WTC11 (cell line): Measurements from ENCODE around the gene SMYD3. TPM values are rescaled to one million over a fixed set of nuclear protein-coding genes. Genes with fewer than 3 reads are reported as not detected.

Source experiments
- ATAC-seq: fragments of 200-7000 bp; cut with Tn5 transposase; 2 replicates; pipeline ENCODE4 v1.10.0; 2021; ENCODE audit warnings: mild to moderate bottlenecking, moderate library complexity
- CTCF ChIA-PET: fragments of 300-600 bp; sonication (Branson Sonifier 250); formaldehyde crosslinking; loops from one replicate; lab custom pipeline; 2021; ENCODE audit warnings: antibody characterized with exemption; lab: Charles Lee
- POLR2A ChIA-PET: fragments of 350-600 bp; sonication (Branson Sonifier 250); formaldehyde crosslinking; loops from one replicate; lab custom pipeline; 2021; ENCODE audit warnings: antibody characterized with exemption; lab: Charles Lee
- DNase-seq: peaks from one replicate; pipeline ENCODE4 v3.0.0; 2021; ENCODE audit warnings: low spot score
- H3K27ac Mint-ChIP-seq: 2 replicates; pipeline ENCODE4 v1.8.0; 2021; ENCODE audit warnings: mixed read lengths
- H3K27me3 Mint-ChIP-seq: 2 replicates; pipeline ENCODE4 v1.8.0; 2021; ENCODE audit warnings: low read depth, mild to moderate bottlenecking, moderate library complexity, mixed read lengths
- H3K36me3 Mint-ChIP-seq: 2 replicates; pipeline ENCODE4 v1.8.0; 2021; ENCODE audit warnings: mixed read lengths
- H3K4me1 Mint-ChIP-seq: 2 replicates; pipeline ENCODE4 v1.8.0; 2022; ENCODE audit warnings: mixed read lengths
- H3K4me3 Mint-ChIP-seq: 2 replicates; pipeline ENCODE4 v1.8.0; 2021; ENCODE audit warnings: mild to moderate bottlenecking, moderate library complexity, mixed read lengths
- H3K9me3 Mint-ChIP-seq: 2 replicates; pipeline ENCODE4 v1.8.0; 2021; ENCODE audit warnings: mixed read lengths
- ARID4B ChIP-seq: sonication (generic); formaldehyde crosslinking; IDR thresholded peaks from 2 replicates; pipeline ENCODE4 v1.8.0; 2023; ENCODE audit warnings: missing genetic modification reagents, mild to moderate bottlenecking, borderline replicate concordance
- ERG ChIP-seq: fragments of 250-450 bp; sonication (Bioruptor Pico); IDR thresholded peaks from 2 replicates; pipeline ENCODE4 v1.8.0; 2021; ENCODE audit warnings: mild to moderate bottlenecking
- IRF2 ChIP-seq: sonication (generic); formaldehyde crosslinking; IDR thresholded peaks from 2 replicates; pipeline ENCODE4 v1.8.0; 2022; ENCODE audit warnings: low read depth, missing genetic modification reagents, borderline replicate concordance
- NR3C1 ChIP-seq: sonication (generic); formaldehyde crosslinking; conservative IDR thresholded peaks from 2 replicates; pipeline ENCODE4 v1.8.1; 2023; ENCODE audit warnings: low read depth, mild to moderate bottlenecking, missing genetic modification reagents
- RELA ChIP-seq: sonication (generic); formaldehyde crosslinking; IDR thresholded peaks from 2 replicates; pipeline ENCODE4 v1.8.1; 2022; ENCODE audit warnings: missing genetic modification reagents, mild to moderate bottlenecking, borderline replicate concordance
- ZNF138 ChIP-seq: sonication (generic); formaldehyde crosslinking; conservative IDR thresholded peaks from 2 replicates; pipeline ENCODE4 v1.8.1; 2022; ENCODE audit warnings: mild to moderate bottlenecking, moderate library complexity, missing genetic modification reagents
- ZNF425 ChIP-seq: fragments of 250-450 bp; sonication (Bioruptor Pico); conservative IDR thresholded peaks from 2 replicates; pipeline ENCODE4 v1.9.0; 2021; ENCODE audit warnings: mild to moderate bottlenecking
- total RNA-seq: library from RNA; stranded (reverse); gene quantifications from 3 replicates; pipeline ENCODE4 v1.2.3, GENCODE V29; 2021
- TF ChIP-seq, protein P1 (sequence below): sonication (generic); formaldehyde crosslinking; IDR thresholded peaks from 2 replicates; pipeline ENCODE4 v1.8.0; 2022; ENCODE audit warnings: mild to moderate bottlenecking, missing genetic modification reagents
- TF ChIP-seq, protein P2 (sequence below): sonication (generic); formaldehyde crosslinking; IDR thresholded peaks from 2 replicates; pipeline ENCODE4 v1.8.1; 2023; ENCODE audit warnings: mild to moderate bottlenecking, missing genetic modification reagents, borderline replicate concordance
- TF ChIP-seq, protein P3 (sequence below): sonication (generic); formaldehyde crosslinking; IDR thresholded peaks from 2 replicates; pipeline ENCODE4 v1.8.0; 2023; ENCODE audit warnings: mild to moderate bottlenecking, missing genetic modification reagents

The SMYD3 gene
- total RNA-seq, 1 experiment from 2014 or later = 21.4 TPM

DNA sequence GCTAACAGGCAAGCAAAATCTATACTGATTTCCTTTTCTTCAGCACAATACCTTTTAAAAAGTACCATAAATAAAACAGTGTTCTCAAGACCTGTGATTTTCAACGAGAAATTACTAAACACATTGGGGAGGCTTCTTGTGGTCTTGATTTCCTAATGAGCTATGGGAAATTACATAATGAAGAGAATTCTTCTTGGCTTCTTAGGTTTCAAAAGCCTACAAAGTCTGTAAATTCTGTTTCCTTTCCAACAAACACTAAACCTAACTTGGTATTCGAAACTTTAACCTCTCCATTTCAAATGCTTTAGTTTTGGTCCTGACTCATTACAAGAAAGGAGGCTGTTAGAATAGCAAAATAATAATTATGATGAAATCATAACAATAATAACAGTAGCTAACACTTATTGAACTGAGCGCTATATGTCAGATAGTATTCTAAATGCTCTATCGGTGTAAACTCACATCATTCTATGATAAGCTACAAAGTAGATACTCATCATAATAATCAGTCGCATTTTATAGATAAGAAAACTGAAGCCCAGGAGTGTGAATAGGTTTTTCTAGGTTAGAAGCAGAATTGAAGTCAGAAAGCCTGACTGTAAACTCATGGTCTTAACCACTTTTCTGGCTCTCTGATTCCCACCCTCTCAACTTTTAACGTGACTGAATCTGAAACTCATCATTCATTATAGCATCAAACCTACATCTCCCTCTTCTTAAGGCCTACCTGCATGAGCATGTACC is 486.7 kb downstream of the SMYD3 start:
- no peaks in the 10 kb centered on the region for H3K4me1 Mint-ChIP-seq
- H3K4me3 Mint-ChIP-seq = no peak overlapping the region
- H3K9me3 Mint-ChIP-seq = no peaks in the 10 kb centered on the region
- no peaks in the 10 kb centered on the region for H3K27me3 Mint-ChIP-seq
- no peaks in the 10 kb centered on the region for H3K36me3 Mint-ChIP-seq
- ATAC-seq (no peak), DNase-seq (no peak)
- TF ChIP-seq, protein P1, sequence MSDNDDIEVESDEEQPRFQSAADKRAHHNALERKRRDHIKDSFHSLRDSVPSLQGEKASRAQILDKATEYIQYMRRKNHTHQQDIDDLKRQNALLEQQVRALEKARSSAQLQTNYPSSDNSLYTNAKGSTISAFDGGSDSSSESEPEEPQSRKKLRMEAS (CRISPR knock-in tag) = no peak
- no peak for TF ChIP-seq ARID4B (CRISPR knock-in tag)
- no peak for TF ChIP-seq RELA (CRISPR knock-in tag)
- TF ChIP-seq ZNF425 = no peak
- TF ChIP-seq IRF2 = no peak
- TF ChIP-seq, protein P2, sequence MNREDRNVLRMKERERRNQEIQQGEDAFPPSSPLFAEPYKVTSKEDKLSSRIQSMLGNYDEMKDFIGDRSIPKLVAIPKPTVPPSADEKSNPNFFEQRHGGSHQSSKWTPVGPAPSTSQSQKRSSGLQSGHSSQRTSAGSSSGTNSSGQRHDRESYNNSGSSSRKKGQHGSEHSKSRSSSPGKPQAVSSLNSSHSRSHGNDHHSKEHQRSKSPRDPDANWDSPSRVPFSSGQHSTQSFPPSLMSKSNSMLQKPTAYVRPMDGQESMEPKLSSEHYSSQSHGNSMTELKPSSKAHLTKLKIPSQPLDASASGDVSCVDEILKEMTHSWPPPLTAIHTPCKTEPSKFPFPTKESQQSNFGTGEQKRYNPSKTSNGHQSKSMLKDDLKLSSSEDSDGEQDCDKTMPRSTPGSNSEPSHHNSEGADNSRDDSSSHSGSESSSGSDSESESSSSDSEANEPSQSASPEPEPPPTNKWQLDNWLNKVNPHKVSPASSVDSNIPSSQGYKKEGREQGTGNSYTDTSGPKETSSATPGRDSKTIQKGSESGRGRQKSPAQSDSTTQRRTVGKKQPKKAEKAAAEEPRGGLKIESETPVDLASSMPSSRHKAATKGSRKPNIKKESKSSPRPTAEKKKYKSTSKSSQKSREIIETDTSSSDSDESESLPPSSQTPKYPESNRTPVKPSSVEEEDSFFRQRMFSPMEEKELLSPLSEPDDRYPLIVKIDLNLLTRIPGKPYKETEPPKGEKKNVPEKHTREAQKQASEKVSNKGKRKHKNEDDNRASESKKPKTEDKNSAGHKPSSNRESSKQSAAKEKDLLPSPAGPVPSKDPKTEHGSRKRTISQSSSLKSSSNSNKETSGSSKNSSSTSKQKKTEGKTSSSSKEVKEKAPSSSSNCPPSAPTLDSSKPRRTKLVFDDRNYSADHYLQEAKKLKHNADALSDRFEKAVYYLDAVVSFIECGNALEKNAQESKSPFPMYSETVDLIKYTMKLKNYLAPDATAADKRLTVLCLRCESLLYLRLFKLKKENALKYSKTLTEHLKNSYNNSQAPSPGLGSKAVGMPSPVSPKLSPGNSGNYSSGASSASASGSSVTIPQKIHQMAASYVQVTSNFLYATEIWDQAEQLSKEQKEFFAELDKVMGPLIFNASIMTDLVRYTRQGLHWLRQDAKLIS = no peak
- no peak for TF ChIP-seq ERG (CRISPR knock-in tag)
- TF ChIP-seq NR3C1 (CRISPR knock-in tag) = no peak
- TF ChIP-seq ZNF138 (CRISPR knock-in tag) = no peak
- TF ChIP-seq, protein P3, sequence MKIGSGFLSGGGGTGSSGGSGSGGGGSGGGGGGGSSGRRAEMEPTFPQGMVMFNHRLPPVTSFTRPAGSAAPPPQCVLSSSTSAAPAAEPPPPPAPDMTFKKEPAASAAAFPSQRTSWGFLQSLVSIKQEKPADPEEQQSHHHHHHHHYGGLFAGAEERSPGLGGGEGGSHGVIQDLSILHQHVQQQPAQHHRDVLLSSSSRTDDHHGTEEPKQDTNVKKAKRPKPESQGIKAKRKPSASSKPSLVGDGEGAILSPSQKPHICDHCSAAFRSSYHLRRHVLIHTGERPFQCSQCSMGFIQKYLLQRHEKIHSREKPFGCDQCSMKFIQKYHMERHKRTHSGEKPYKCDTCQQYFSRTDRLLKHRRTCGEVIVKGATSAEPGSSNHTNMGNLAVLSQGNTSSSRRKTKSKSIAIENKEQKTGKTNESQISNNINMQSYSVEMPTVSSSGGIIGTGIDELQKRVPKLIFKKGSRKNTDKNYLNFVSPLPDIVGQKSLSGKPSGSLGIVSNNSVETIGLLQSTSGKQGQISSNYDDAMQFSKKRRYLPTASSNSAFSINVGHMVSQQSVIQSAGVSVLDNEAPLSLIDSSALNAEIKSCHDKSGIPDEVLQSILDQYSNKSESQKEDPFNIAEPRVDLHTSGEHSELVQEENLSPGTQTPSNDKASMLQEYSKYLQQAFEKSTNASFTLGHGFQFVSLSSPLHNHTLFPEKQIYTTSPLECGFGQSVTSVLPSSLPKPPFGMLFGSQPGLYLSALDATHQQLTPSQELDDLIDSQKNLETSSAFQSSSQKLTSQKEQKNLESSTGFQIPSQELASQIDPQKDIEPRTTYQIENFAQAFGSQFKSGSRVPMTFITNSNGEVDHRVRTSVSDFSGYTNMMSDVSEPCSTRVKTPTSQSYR = no peak
- CTCF ChIA-PET = interaction anchor here (0.5 kb wide), 1 partner anchor 98 kb away, joined by 3 read pairs; no protein-coding TSS in a partner anchor
- POLR2A ChIA-PET = no interaction called here
- no peak overlapping the region for H3K27ac Mint-ChIP-seq
